ENCODE data around the gene ARID1B. TPM values are rescaled to one million over a fixed set of nuclear protein-coding genes. Genes with fewer than 3 reads are reported as not detected.

The ARID1B gene
- total RNA-seq, 1 donor from 2014 or later, result 79.1 TPM

GRCh38 chr6:157099912-157100593, 322.9 kb downstream of the ARID1B start:
- H3K4me3 Mint-ChIP-seq, result peak overlapping the region; percentile 63
- H3K27me3 Mint-ChIP-seq (ENCODE audit: insufficient read depth), result no peaks in the 10 kb centered on the region
- peaks cover 8% of the 10 kb centered on the region for H3K36me3 Mint-ChIP-seq (ENCODE audit: low read depth)
- intact Hi-C loops (cut with micrococcal nuclease), result loop anchor here (1.0 to 10.0 kb wide), 12 partner anchors 8 to 1685 kb away; no protein-coding TSS in a partner anchor
- H3K9me3 Mint-ChIP-seq, result no peaks in the 10 kb centered on the region
- peaks cover 57% of the 10 kb centered on the region for H3K4me1 Mint-ChIP-seq (ENCODE audit: low read depth)
- peak; percentile 58 for DNase-seq (ENCODE audit: low spot score)
- peak overlapping the region; percentile 86 for H3K27ac Mint-ChIP-seq

- Mint-ChIP-seq H3K9me3 (no peaks in the 10 kb centered on the region), H3K27me3 (ENCODE audit: insufficient read depth) (no peaks in the 10 kb centered on the region), H3K4me1 (ENCODE audit: low read depth) (peaks cover 64% of the 10 kb centered on the region), H3K36me3 (ENCODE audit: low read depth) (peaks cover 8% of the 10 kb centered on the region), H3K4me3 (no peak overlapping the region), H3K27ac (peak overlapping the region; percentile 86)
- intact Hi-C loops (cut with micrococcal nuclease), result loop anchor here (2.0 to 10.0 kb wide), 4 partner anchors 68 to 1686 kb away; no protein-coding TSS in a partner anchor
- no peak for DNase-seq (ENCODE audit: low spot score)
Observed at GRCh38 chr6:157101166-157101565, 324.0 kb downstream of the ARID1B start.

- H3K9me3 Mint-ChIP-seq, result no peaks in the 10 kb centered on the region
- no peak overlapping the region for H3K4me3 Mint-ChIP-seq
- intact Hi-C loops (cut with micrococcal nuclease), result loop anchor here (5.0 to 10.0 kb wide), 4 partner anchors 167 to 1690 kb away; no protein-coding TSS in a partner anchor
- H3K4me1 Mint-ChIP-seq (ENCODE audit: low read depth), result peaks cover 75% of the 10 kb centered on the region
- peaks cover 14% of the 10 kb centered on the region for H3K36me3 Mint-ChIP-seq (ENCODE audit: low read depth)
- no peak for DNase-seq (ENCODE audit: low spot score)
- no peaks in the 10 kb centered on the region for H3K27me3 Mint-ChIP-seq (ENCODE audit: insufficient read depth)
- no peak overlapping the region for H3K27ac Mint-ChIP-seq
Observed at GRCh38 chr6:157104803-157105202, 327.6 kb downstream of the ARID1B start.

- intact Hi-C loops (cut with micrococcal nuclease), result loop anchor here (5.0 to 10.0 kb wide), 4 partner anchors 166 to 1692 kb away; no protein-coding TSS in a partner anchor
- H3K36me3 Mint-ChIP-seq (ENCODE audit: low read depth), result peaks cover 21% of the 10 kb centered on the region
- H3K27me3 Mint-ChIP-seq (ENCODE audit: insufficient read depth), result no peaks in the 10 kb centered on the region
- DNase-seq (ENCODE audit: low spot score), result no peak
- H3K9me3 Mint-ChIP-seq, result no peaks in the 10 kb centered on the region
- peak overlapping the region; percentile 55 for H3K27ac Mint-ChIP-seq
- peaks cover 62% of the 10 kb centered on the region for H3K4me1 Mint-ChIP-seq (ENCODE audit: low read depth)
- peak overlapping the region; percentile 30 for H3K4me3 Mint-ChIP-seq
Observed at GRCh38 chr6:157106487-157106886, 329.3 kb downstream of the ARID1B start.

- intact Hi-C loops (cut with micrococcal nuclease), result loop anchor here (5.0 to 10.0 kb wide), 4 partner anchors 165 to 1693 kb away; no protein-coding TSS in a partner anchor
- Mint-ChIP-seq H3K4me3 (no peak overlapping the region), H3K9me3 (no peaks in the 10 kb centered on the region), H3K36me3 (ENCODE audit: low read depth) (peaks cover 26% of the 10 kb centered on the region), H3K27me3 (ENCODE audit: insufficient read depth) (no peaks in the 10 kb centered on the region), H3K27ac (peak overlapping the region; percentile 73), H3K4me1 (ENCODE audit: low read depth) (peaks cover 54% of the 10 kb centered on the region)
- no peak for DNase-seq (ENCODE audit: low spot score)
Observed at GRCh38 chr6:157107571-157107914, 330.4 kb downstream of the ARID1B start.

- H3K36me3 Mint-ChIP-seq (ENCODE audit: low read depth), result peaks cover 26% of the 10 kb centered on the region
- H3K4me3 Mint-ChIP-seq, result no peak overlapping the region
- peaks cover under 1% of the 10 kb centered on the region for H3K9me3 Mint-ChIP-seq
- no peak for DNase-seq (ENCODE audit: low spot score)
- peaks cover 55% of the 10 kb centered on the region for H3K4me1 Mint-ChIP-seq (ENCODE audit: low read depth)
- peak overlapping the region; percentile 73 for H3K27ac Mint-ChIP-seq
- intact Hi-C loops (cut with micrococcal nuclease), result loop anchor here (1.0 to 10.0 kb wide), 9 partner anchors 8 to 1693 kb away; no protein-coding TSS in a partner anchor
- no peaks in the 10 kb centered on the region for H3K27me3 Mint-ChIP-seq (ENCODE audit: insufficient read depth)
Observed at GRCh38 chr6:157107915-157108651, 330.9 kb downstream of the ARID1B start.

GRCh38 chr6:157108923-157109322, 331.7 kb downstream of the ARID1B start:
- intact Hi-C loops (cut with micrococcal nuclease), result loop anchor here (1.0 to 10.0 kb wide), 9 partner anchors 9 to 1694 kb away; no protein-coding TSS in a partner anchor
- H3K4me3 Mint-ChIP-seq, result no peak overlapping the region
- peaks cover 32% of the 10 kb centered on the region for H3K36me3 Mint-ChIP-seq (ENCODE audit: low read depth)
- H3K27ac Mint-ChIP-seq, result no peak overlapping the region
- DNase-seq (ENCODE audit: low spot score), result no peak
- H3K4me1 Mint-ChIP-seq (ENCODE audit: low read depth), result peaks cover 58% of the 10 kb centered on the region
- peaks cover 3% of the 10 kb centered on the region for H3K9me3 Mint-ChIP-seq
- H3K27me3 Mint-ChIP-seq (ENCODE audit: insufficient read depth), result no peaks in the 10 kb centered on the region

GRCh38 chr6:157110607-157111006, 333.4 kb downstream of the ARID1B start:
- Mint-ChIP-seq H3K27ac (no peak overlapping the region), H3K4me3 (no peak overlapping the region), H3K4me1 (ENCODE audit: low read depth) (peaks cover 43% of the 10 kb centered on the region), H3K36me3 (ENCODE audit: low read depth) (peaks cover 28% of the 10 kb centered on the region), H3K27me3 (ENCODE audit: insufficient read depth) (no peaks in the 10 kb centered on the region), H3K9me3 (peaks cover 3% of the 10 kb centered on the region)
- DNase-seq (ENCODE audit: low spot score), result no peak
- intact Hi-C loops (cut with micrococcal nuclease), result loop anchor here (1.0 kb wide), 1 partner anchor 13 kb away; no protein-coding TSS in a partner anchor

GRCh38 chr6:157113389-157113788, 336.2 kb downstream of the ARID1B start:
- no peak overlapping the region for H3K4me3 Mint-ChIP-seq
- intact Hi-C loops (cut with micrococcal nuclease), result no loop called here
- H3K9me3 Mint-ChIP-seq, result peaks cover 3% of the 10 kb centered on the region
- H3K27me3 Mint-ChIP-seq (ENCODE audit: insufficient read depth), result no peaks in the 10 kb centered on the region
- peaks cover 22% of the 10 kb centered on the region for H3K36me3 Mint-ChIP-seq (ENCODE audit: low read depth)
- peaks cover 17% of the 10 kb centered on the region for H3K4me1 Mint-ChIP-seq (ENCODE audit: low read depth)
- H3K27ac Mint-ChIP-seq, result no peak overlapping the region
- no peak for DNase-seq (ENCODE audit: low spot score)

- no peak overlapping the region for H3K27ac Mint-ChIP-seq
- peaks cover 3% of the 10 kb centered on the region for H3K9me3 Mint-ChIP-seq
- H3K4me3 Mint-ChIP-seq, result no peak overlapping the region
- peaks cover 21% of the 10 kb centered on the region for H3K36me3 Mint-ChIP-seq (ENCODE audit: low read depth)
- DNase-seq (ENCODE audit: low spot score), result no peak
- H3K27me3 Mint-ChIP-seq (ENCODE audit: insufficient read depth), result no peaks in the 10 kb centered on the region
- intact Hi-C loops (cut with micrococcal nuclease), result no loop called here
- H3K4me1 Mint-ChIP-seq (ENCODE audit: low read depth), result peaks cover 13% of the 10 kb centered on the region
Observed at GRCh38 chr6:157116426-157116825, 339.2 kb downstream of the ARID1B start.

- Mint-ChIP-seq H3K4me1 (ENCODE audit: low read depth) (peaks cover 13% of the 10 kb centered on the region), H3K27ac (no peak overlapping the region), H3K27me3 (ENCODE audit: insufficient read depth) (no peaks in the 10 kb centered on the region), H3K36me3 (ENCODE audit: low read depth) (peaks cover 16% of the 10 kb centered on the region), H3K9me3 (peaks cover 3% of the 10 kb centered on the region), H3K4me3 (no peak overlapping the region)
- no peak for DNase-seq (ENCODE audit: low spot score)
- intact Hi-C loops (cut with micrococcal nuclease), result no loop called here
Observed at GRCh38 chr6:157117431-157118095, 340.4 kb downstream of the ARID1B start.

GRCh38 chr6:157119502-157120027, 342.4 kb downstream of the ARID1B start:
- Mint-ChIP-seq H3K27ac (no peak overlapping the region), H3K36me3 (ENCODE audit: low read depth) (peaks cover 12% of the 10 kb centered on the region), H3K9me3 (no peaks in the 10 kb centered on the region), H3K4me1 (ENCODE audit: low read depth) (peaks cover 8% of the 10 kb centered on the region), H3K4me3 (no peak overlapping the region), H3K27me3 (ENCODE audit: insufficient read depth) (no peaks in the 10 kb centered on the region)
- no peak for DNase-seq (ENCODE audit: low spot score)
- intact Hi-C loops (cut with micrococcal nuclease), result no loop called here

All from activated T-helper 1 cell treated with anti-CD3 and anti-CD28 coated beads, Interleukin-12 subunit alpha, Interleukin-12 subunit beta, Interleukin-2, Interleukin-4 antibody, amounts not matched to agents 30 ng/mL and 10 ng/mL and 1 ng/mL, durations not matched to agents 14 hours and 24 hours and 36 hours (primary cell).